GM12878 (cell line): ENCODE data around the gene S100A8. TPM values are rescaled to one million over a fixed set of nuclear protein-coding genes. Genes with fewer than 3 reads are reported as not detected.

Source experiments
- ATAC-seq: fragments of 200-7000 bp; cut with Tn5 transposase; 3 replicates; pipeline ENCODE4 v1.9.1; 2020; ENCODE audit warnings: mild to moderate bottlenecking, moderate library complexity
- BruUV-seq: library from RNA; stranded (reverse); fragments of 400-500 nt; replicated peaks from 2 replicates; lab custom pipeline; 2021; lab: Mats Ljungman, UMichigan
- CTCF ChIA-PET: fragments of 300-600 bp; sonication (Branson Sonifier 250); formaldehyde crosslinking; extraction: SDS; loops from one replicate; lab custom pipeline; 2021; ENCODE audit warnings: inconsistent platforms; lab: Yijun Ruan, JAX
- POLR2A ChIA-PET: fragments of 350-600 bp; formaldehyde crosslinking; extraction: SDS; loops from one replicate; lab custom pipeline; 2021; ENCODE audit warnings: inconsistent platforms; lab: Charles Lee
- RAD21 ChIA-PET: fragments of 300-600 bp; sonication (Branson Sonifier 250); formaldehyde crosslinking; loops from one replicate; lab custom pipeline; 2023; ENCODE audit warnings: antibody characterized with exemption; ENCODE audit not compliant: unreplicated experiment; lab: Charles Lee
- SMC1A ChIA-PET: fragments of 300-600 bp; sonication (Branson Sonifier 250); formaldehyde crosslinking; loops from one replicate; lab custom pipeline; 2023; ENCODE audit not compliant: unreplicated experiment, uncharacterized antibody; lab: Charles Lee
- DNase-seq: peaks from one replicate; pipeline ENCODE4 v3.0.0-alpha.2; 2011; ENCODE audit warnings: low read depth, low spot score
- FAIRE-seq: peaks from 3 replicates; lab custom pipeline; 2011; peaks lifted over from hg19 to GRCh38; lab: Jason Lieb, UNC
- H2AFZ ChIP-seq: 2 replicates; pipeline ENCODE4 v1.6.0; 2011; ENCODE audit warnings: low read depth, low read length, control low read depth; ENCODE audit not compliant: control insufficient read depth
- H3K27ac ChIP-seq: 2 replicates; pipeline ENCODE4 v1.5.1; 2011; ENCODE audit warnings: control low read depth; ENCODE audit not compliant: control insufficient read depth, insufficient read depth
- H3K27me3 ChIP-seq, 2 experiments: replicated peaks in 1 of 2; 2 replicates each; pipeline versions ENCODE4 v1.6.0 to v1.6.1; 2011; ENCODE audit warnings: low read length in 1 of 2; ENCODE audit not compliant: control insufficient read depth in 2 of 2, insufficient read depth in 2 of 2
- H3K36me3 ChIP-seq, 2 experiments: 2 replicates each; pipeline ENCODE4 v1.5.1; 2011; ENCODE audit warnings: low read length in 1 of 2; ENCODE audit not compliant: control insufficient read depth in 2 of 2, insufficient read depth in 2 of 2
- H3K4me1 ChIP-seq: 2 replicates; pipeline ENCODE4 v1.6.1; 2011; ENCODE audit warnings: mild to moderate bottlenecking, low read length, moderate library complexity, mixed read lengths; ENCODE audit not compliant: control insufficient read depth, insufficient read depth
- H3K4me2 ChIP-seq: 2 replicates; pipeline ENCODE4 v1.6.0; 2011; ENCODE audit warnings: control low read depth; ENCODE audit not compliant: control insufficient read depth, insufficient read depth
- H3K4me3 ChIP-seq: fragments of 200-600 bp; sonication (generic); 2 replicates; pipeline ENCODE4 v1.5.1; 2016
- H3K79me2 ChIP-seq: 2 replicates; pipeline ENCODE4 v1.6.0; 2011; ENCODE audit warnings: low read length; ENCODE audit not compliant: control insufficient read depth, insufficient read depth
- H3K9ac ChIP-seq: 2 replicates; pipeline ENCODE4 v1.8.0; 2011; ENCODE audit warnings: low read length, control low read depth, mixed read lengths; ENCODE audit not compliant: control insufficient read depth, insufficient read depth
- H3K9me3 ChIP-seq: replicated peaks from 3 replicates; pipeline ENCODE4 v1.5.1; 2011; ENCODE audit warnings: mild to moderate bottlenecking, low read length; ENCODE audit not compliant: control insufficient read depth, insufficient read depth
- H4K20me1 ChIP-seq: 2 replicates; pipeline ENCODE4 v1.6.0; 2011; ENCODE audit not compliant: control insufficient read depth, insufficient read depth
- BHLHE40 ChIP-seq, 2 experiments: fragments of 450-650 bp in 1 of 2; IDR thresholded peaks; 2 replicates each; pipeline ENCODE4 v1.6.1; 2011 to 2017; ENCODE audit warnings: low read depth in 2 of 2, borderline replicate concordance in 1 of 2, improper control_type of control experiment in 1 of 2, low read length in 1 of 2, mild to moderate bottlenecking in 1 of 2
- CBFB ChIP-seq: IDR thresholded peaks from 2 replicates; pipeline ENCODE4 v1.6.1; 2016; ENCODE audit warnings: antibody characterized with exemption, low read depth
- DPF2 ChIP-seq: fragments of 450-650 bp; IDR thresholded peaks from 2 replicates; pipeline ENCODE4 v1.6.1; 2017; ENCODE audit warnings: mild to moderate bottlenecking
- HDGF ChIP-seq: fragments of 450-650 bp; IDR thresholded peaks from 2 replicates; pipeline ENCODE4 v1.6.1; 2016; ENCODE audit warnings: antibody characterized with exemption
- HSF1 ChIP-seq: fragments of 150-350 bp; IDR thresholded peaks from 2 replicates; pipeline ENCODE4 v1.6.1; 2014; ENCODE audit warnings: mild to moderate bottlenecking, low read depth, low read length
- IKZF1 ChIP-seq: fragments of 450-650 bp; conservative IDR thresholded peaks from 2 replicates; pipeline ENCODE4 v1.6.1; 2017; ENCODE audit warnings: antibody characterized with exemption, mild to moderate bottlenecking
- JUNB ChIP-seq: IDR thresholded peaks from 2 replicates; pipeline ENCODE4 v1.6.1; 2016; ENCODE audit warnings: antibody characterized with exemption, mild to moderate bottlenecking
- MTA2 ChIP-seq: fragments of 450-650 bp; IDR thresholded peaks from 2 replicates; pipeline ENCODE4 v1.6.1; 2016; ENCODE audit warnings: low read depth, mild to moderate bottlenecking, moderate library complexity
- MYB ChIP-seq: fragments of 150-350 bp; IDR thresholded peaks from 2 replicates; pipeline ENCODE4 v1.6.1; 2014; ENCODE audit warnings: mild to moderate bottlenecking, low read depth, low read length, borderline replicate concordance
- NFIC ChIP-seq: IDR thresholded peaks from 2 replicates; pipeline ENCODE4 v1.6.1; 2012; ENCODE audit warnings: low read depth, mild to moderate bottlenecking, inconsistent platforms, low read length, moderate library complexity
- RAD51 ChIP-seq: fragments of 450-650 bp; IDR thresholded peaks from 2 replicates; pipeline ENCODE4 v1.6.1; 2016; ENCODE audit warnings: moderate library complexity, mild to moderate bottlenecking, inconsistent platforms
- RBBP5 ChIP-seq: fragments of 200-600 bp; sonication (generic); conservative IDR thresholded peaks from 2 replicates; pipeline ENCODE4 v1.6.1; 2016
- SMARCA5 ChIP-seq: fragments of 450-650 bp; IDR thresholded peaks from 2 replicates; pipeline ENCODE4 v1.6.1; 2017; ENCODE audit warnings: mild to moderate bottlenecking
- TCF12 ChIP-seq: IDR thresholded peaks from 2 replicates; pipeline ENCODE4 v1.6.1; 2011; ENCODE audit warnings: low read depth, mild to moderate bottlenecking, low read length
- ZNF687 ChIP-seq: fragments of 450-650 bp; IDR thresholded peaks from 2 replicates; pipeline ENCODE4 v1.6.1; 2017; ENCODE audit warnings: mild to moderate bottlenecking, moderate library complexity
- WGBS: methylation state at CpG from one replicate; pipeline ENCODE4 v1.1.6; 2016; ENCODE audit warnings: low lambda C conversion rate; ENCODE audit not compliant: insufficient replicate concordance, insufficient coverage; ENCODE audit errors: missing lambda C conversion rate; 5-methylcytosine and 5-hydroxymethylcytosine counted together
- in situ Hi-C: fragments of 300-500 bp; cut with MboI; formaldehyde crosslinking; loops from 9 replicates; pipeline ENCODE4 v1.14.3; 2018; ENCODE audit warnings: mixed read lengths
- intact Hi-C: fragments of 100-400 bp; cut with micrococcal nuclease; formaldehyde crosslinking; loops from one replicate; pipeline ENCODE4 v1.14.2; 2022; ENCODE audit not compliant: unreplicated experiment
- polyA plus RNA-seq, 11 experiments: library from polyadenylated mRNA; depleted of rRNA in 4 of 11; unstranded in 6 of 11; stranded (reverse) in 5 of 11; fragments of >200 nt; fragmentation: Nextera tagmentation in 4 of 11; fragmentation: Illumina TruSeq in 1 of 11; extraction: Ambion mirVana in 4 of 11; extraction: Trizol in 1 of 11; gene quantifications; 1 replicate in 1 of 11; 2 replicates in 10 of 11; pipeline versions ENCODE4 v1.2.1 to v1.2.3, GENCODE V29; 2011 to 2016; ENCODE audit warnings: inconsistent platforms in 2 of 11, missing spikeins in 2 of 11, low read depth in 1 of 11
- total RNA-seq, 4 experiments: library from RNA; depleted of rRNA in 3 of 4; stranded (reverse); fragments of >200 nt in 3 of 4; fragmentation: Illumina TruSeq in 1 of 4; extraction: Trizol in 1 of 4; gene quantifications; 2 replicates each; pipeline versions ENCODE4 v1.2.1 to v1.2.3, GENCODE V29; 2013 to 2021

The S100A8 gene
- total and polyA plus RNA-seq, 10 of the 15 experiments (the other 5 are each of a cell fraction or from before 2014, with no cell fraction given), result 0.28 TPM; not detected in 9

GRCh38 chr1:153346077-153346723, 44.7 kb downstream of the S100A8 start (continued):
- TF ChIP-seq HSF1 (no peak), BHLHE40 (IDR thresholded peaks at IDR 0.05; ENCODE audit: borderline replicate concordance in 1 of 2, low read depth in 2 of 2, low read length in 1 of 2) (peak in 1 of 2 experiments; percentile 20; a peak in 1 of 4 replicates)

- Histone ChIP-seq H3K27ac (peak overlapping the region; percentile 86), H3K79me2 (peaks cover 17% of the 10 kb centered on the region), H2AFZ (peak overlapping the region; percentile 45), H3K36me3 (no peaks in the 10 kb centered on the region), H3K27me3 (no peaks in the 10 kb centered on the region), H3K9ac (peak overlapping the region; percentile 70), H3K4me2 (peak overlapping the region; percentile 79), H3K9me3 (no peaks in the 10 kb centered on the region), H3K4me3 (peak overlapping the region; percentile 5; the same call in 1 of the 2 replicates), H4K20me1 (no peaks in the 10 kb centered on the region), H3K4me1 (peaks cover 32% of the 10 kb centered on the region)
- in situ Hi-C loops, result no loop called here
- POLR2A ChIA-PET, result interaction anchor here (0.5 to 2.6 kb wide), 10 partner anchors 9 to 1205 kb away, joined by 3 to 10 read pairs (median 4); no protein-coding TSS in a partner anchor
- 35% methylated on average over 14 of the region's 14 CpGs for WGBS
- SMC1A ChIA-PET, result interaction anchor here (0.7 to 4.9 kb wide), 20 partner anchors 8 to 398 kb away, joined by 3 to 27 read pairs (median 4); partner anchors contain the start of gene S100A6
- no TSS peak for BruUV-seq
- RAD21 ChIA-PET, result interaction anchor here (0.5 to 4.0 kb wide), 20 partner anchors 8 to 398 kb away, joined by 3 to 26 read pairs (median 4); partner anchors contain the start of genes PGLYRP3 and S100A2
- intact Hi-C loops, result no loop called here
- DNase-seq (peak; percentile 51), FAIRE-seq (no peak), ATAC-seq (peak; percentile 54)
- CTCF ChIA-PET, result interaction anchor here (0.6 to 5.8 kb wide), 20 partner anchors 8 to 1997 kb away, joined by 3 to 54 read pairs (median 4); partner anchors contain the start of gene PGLYRP3
- peak; percentile 77; the same call in 1 of the 2 replicates for TF ChIP-seq DPF2
- peak; percentile 63; the same call in 1 of the 2 replicates for TF ChIP-seq CBFB
- no peak for TF ChIP-seq JUNB
- TF ChIP-seq NFIC, result peak; percentile 70
- 0 out of 2 replicates have a peak, but pooled peaks have one; percentile 40 for TF ChIP-seq ZNF687
- 0 out of 2 replicates have a peak, but pooled peaks have one; percentile 5 for TF ChIP-seq TCF12
- peak; percentile 88 for TF ChIP-seq IKZF1
- TF ChIP-seq MYB, result no peak
- no peak for TF ChIP-seq RBBP5
- TF ChIP-seq SMARCA5, result peak; percentile 51; the same call in 1 of the 2 replicates
- TF ChIP-seq MTA2, result peak; percentile 85
- TF ChIP-seq RAD51, result peak; percentile 88
- peak; percentile 81; the same call in 1 of the 2 replicates for TF ChIP-seq HDGF
These were observed 45.4 kb downstream of the S100A8 start for GRCh38 chr1:153345187-153346076.
